NCI-H2029 (cell line): ENCODE data around the gene MYL12B.
A peak's percentile ranks its signal among the peaks of the same experiment; 100 is the strongest.
"Not testable (repeated sequence)": the region's sequence is repeated elsewhere in the genome, so short reads cannot be mapped to it uniquely, and the experiment has no call there.

ENCODE experiments used
- DNase-seq: peaks from one replicate; lab custom pipeline; 2025; lab: John Stamatoyannopoulos, UW

The MYL12B gene

DNA sequence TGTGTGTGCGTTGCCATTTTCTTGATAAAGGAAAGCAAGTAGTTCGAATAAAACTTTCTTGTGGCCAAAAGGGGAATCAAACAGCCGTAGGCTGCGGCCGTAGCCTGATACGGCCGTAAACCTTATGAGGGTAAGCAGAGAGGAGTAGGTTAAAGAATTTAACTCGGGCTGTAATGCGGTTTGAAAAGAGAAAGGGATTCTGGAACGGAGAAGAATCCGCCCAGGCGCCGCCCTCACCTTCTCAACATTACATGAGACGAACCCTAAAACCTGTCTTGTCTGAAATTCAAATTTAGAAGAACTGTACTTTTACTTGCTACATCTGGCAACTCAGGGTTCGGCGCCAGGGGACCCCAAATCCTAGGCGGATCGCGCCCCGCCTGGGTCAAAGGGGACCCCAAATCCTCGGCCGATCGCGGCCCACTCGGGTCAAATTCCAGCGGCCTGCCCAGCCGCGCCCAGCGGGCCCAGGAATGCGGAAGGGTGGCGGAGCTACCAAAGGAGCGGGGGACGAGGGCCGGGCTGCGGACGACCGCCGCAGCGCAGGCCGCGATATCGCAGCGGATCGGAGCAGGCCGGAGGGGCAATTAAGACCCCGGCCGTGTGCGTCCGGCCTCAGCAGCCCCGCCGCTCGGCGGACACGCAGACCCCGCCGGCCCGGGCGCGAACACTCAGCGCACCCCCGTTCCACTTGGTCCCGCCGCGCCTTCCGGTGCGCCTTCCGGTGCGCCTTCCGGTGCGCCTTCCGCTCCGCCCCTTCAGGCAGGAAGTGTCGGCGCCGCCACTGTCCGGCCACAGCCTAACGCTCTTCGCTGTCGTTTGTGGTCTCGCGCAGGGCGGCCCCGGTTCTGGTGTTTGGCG, at the start of gene MYL12B:
Gene MYL12B (plus strand): TSS at position 761 of the 861 bp plus-strand sequence. CDS start 10,766 bp downstream, outside the sequence.
- peak; percentile 45 for DNase-seq

DNA sequence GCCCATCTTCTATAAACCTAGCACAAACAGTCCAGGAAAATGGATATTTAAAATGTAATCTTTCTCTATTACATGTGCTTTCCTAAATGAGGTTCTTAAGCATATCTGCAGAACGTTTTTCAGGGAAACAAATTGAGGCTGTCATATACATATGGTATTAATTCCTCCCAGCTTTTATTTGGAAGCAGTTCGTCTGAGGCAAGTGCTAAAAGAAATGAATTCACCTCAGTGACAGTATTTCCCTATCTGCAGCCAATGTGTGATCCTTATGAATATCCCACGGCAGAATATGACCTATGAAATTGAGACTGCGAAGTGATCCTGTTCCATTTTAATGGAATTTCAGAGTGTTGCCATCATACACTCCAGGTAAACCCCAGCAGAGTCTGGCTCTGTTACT, 49.3 kb upstream of the MYL12B start:
- DNase-seq = no peak

DNA sequence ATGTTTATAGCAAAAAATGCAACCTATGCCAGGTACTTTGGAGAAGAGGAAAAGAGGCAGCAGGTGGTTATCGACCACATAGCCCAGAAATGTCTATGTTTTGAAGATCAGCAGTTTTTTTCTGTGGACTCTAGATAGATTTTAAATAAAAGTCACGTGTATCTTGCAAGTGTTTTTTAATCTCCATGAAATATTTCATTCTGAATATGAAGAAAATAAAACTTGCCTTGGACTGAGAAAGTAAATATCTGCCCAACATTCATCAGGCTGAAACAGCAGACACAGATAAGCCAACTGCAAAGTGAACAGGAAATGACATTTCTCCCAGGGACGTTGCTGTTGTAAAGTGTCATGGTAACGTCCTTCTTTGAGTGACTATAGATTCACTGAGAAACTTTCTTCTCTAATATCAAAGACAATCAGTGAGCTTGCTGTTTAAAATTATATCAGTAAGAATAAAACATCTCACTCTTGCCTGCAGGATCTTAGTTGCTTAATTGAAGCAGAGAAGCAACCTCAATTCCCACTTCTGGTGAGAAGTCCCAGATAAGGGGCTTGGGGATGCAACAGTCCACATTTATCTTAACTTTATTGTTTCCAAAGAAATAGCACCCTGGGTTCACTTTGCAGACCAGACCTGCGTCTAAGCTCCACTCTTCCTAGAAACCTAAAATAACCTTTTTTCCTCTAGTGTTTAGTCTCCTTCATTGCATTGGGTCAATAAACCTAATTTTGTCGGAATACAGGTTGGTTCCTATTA, 48.5 kb upstream of the MYL12B start:
- no peak for DNase-seq

DNA sequence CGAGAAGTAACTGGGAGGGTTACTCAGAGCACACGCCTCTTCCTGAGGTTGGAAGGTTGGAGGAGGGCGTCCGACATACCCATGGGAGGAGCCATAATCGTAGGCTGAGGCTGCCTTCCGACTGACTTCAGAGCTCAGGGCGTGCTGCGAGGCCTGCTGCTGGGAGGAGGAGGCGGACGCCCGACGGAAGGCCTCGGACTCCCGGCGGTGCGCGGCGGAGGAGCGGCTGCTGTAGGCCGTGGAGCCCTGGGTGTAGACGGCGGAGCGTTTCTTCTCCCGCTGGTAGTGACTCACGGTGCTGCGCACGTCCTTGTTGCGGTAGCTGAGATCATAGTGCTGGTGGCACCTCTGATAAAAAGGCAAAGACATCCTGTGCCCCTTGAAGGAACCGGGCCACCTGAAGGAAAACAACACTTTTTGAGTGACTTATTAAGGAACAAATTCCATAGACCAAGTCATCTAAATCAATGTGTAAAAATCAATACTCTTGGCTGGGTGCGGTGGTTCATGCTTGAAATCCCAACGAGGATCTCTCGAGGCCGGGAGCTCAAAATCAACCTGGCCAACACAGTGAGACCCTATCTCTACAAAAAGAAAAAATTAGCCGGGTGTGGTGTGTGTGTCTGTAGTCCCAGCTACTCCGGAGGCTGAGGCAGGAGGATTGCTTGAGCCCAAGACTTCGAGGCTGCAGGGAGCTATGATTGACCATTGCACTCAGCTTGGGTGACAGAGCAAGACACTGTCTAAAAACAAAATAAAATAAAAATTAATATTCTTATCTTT, 46.9 kb upstream of the MYL12B start:
- DNase-seq = no peak

DNA sequence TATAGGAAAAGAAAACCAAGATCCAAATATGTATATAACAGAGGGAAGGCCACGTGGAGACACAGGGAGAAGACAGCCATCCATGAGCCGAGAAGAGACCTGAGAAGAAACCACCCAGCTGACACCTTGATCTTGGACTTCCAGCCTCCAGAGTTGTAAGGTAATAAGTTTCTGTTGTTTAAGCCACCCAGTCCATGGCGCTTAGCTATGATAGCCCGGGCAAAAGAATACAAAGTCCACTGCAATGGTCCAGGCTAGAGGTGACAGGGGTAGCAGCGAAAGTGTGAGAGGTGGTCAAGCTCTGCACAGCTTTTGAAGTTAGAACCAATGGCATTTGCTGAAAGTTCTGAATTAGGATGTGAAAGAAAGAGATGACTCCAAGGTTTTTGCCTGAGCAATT, 44.9 kb upstream of the MYL12B start:
- no peak for DNase-seq

DNA sequence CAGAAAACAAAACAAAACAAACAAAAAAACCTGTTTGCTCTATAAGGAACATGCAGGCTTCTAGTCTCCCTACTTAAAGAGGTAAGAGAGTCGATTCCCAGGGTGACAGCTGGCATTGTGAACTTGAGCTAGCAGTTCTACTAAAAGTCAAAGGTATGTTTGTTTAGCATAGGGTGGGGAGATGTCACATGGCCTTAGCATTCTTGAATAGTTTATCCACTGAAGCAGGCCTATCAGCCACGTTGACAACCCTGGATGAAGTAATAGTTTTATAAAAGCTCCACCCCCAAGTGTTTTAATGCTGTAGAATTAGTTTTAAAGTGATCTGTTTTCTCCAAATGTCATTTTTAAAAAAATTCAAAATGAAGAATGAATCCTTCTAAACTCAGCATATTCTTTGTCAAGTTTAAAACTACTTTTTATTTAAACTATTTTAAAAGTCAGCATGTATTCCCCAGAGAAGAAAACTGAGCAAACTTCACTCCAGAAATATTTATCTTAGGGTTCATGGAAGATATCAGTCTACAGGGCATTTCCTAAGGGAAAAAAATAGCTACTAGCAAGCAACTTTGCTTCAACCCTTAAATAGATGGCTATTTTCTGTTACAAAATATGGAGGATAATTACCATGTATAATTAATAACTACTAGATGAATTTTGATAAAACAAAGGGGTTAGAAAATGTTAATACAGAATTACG, 43.8 kb upstream of the MYL12B start:
- no peak for DNase-seq

DNA sequence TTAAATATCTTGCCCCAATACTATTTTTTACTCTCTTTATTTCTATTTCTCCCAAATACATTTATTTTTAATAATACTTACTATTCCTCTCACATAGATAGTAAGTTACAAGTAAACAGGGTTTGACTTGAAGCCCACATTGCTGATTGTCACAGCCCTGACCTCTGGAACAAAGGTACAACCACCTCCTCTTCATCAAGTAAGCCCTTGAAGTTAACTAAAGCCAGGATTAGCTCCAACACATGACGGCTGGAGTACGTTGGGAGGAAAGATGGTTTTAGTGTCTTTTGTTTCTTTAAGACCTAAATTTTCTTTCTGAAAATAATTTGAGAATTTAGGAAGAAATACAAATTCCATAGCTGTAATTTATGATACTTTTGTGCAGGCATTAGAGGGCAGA, 43.1 kb upstream of the MYL12B start:
- no peak for DNase-seq

DNA sequence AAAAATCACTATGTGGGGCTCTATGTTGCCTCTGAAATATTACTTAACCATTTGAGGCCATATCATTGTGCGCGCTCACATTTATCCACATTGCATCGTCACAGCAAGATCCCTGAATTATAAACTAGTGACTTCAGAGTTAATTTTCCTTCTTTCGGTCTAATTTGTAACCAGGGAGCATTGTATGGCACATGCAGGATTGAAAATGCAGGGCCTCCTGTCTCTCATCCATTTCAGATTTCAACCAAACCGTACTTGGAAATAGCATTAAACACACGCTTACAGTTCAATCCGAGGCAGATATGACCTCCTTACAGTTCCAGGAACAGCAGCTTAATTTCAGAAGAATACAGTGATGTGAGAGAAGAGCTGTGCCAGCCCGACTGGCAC, 42.7 kb upstream of the MYL12B start:
- DNase-seq = no peak

DNA sequence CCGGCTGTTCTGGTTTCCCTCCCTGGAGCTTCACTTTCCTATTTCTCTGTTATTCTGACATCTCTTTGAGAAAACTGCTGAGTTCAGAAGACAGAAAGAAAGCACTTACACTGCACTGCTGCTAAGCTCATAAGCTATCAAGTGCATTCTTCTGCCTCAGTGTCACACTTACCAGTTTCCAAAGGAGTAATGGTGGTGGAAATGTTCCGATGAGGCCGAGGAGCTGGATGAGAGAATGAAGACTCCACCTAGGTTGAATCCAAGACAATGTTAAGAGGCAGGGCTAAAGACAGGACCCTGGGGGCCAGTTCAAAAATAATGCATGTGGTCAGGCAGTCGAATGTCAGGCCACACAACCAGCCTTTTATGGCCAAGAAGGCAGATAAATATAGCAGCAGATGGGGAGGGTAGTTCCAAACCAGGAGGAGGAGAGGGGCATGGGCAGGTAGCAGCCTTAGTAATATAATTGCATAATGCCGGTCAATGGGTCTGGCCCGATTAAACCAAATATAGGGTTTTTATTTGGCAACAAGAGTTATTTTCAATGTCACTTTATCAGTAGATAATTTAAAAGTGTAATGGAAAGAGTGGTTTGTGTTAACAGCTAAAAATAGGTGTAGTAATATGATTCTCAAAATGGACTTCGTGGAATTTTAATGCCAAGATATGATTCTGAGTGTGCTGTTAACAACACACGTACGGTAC, 42.1 kb upstream of the MYL12B start, which contains the start of gene MYOM1:
Gene MYOM1 (minus strand): TSS at position 338 of the 705 bp plus-strand sequence. CDS start 4,745 bp downstream, outside the sequence.
- DNase-seq = no peak

DNA sequence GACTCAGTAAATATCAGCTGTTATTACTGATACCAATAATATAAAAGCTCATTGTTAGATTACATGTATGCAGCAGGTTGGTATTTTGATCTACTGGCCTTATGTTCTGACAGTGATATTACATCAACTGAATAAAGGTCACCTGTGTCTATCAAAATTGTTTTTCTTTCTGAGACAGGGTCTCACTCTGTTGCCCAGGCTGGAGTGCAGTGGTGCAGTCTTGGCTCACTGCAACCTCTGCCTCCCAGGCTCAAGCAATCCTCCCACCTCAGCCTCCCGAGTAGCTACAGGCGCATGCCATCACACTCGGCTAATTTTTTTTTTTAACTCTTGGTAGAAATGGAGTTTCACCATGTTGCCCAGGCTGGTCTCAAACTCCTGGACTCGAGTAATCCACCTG, 41.1 kb upstream of the MYL12B start:
- DNase-seq = not testable (repeated sequence)

DNA sequence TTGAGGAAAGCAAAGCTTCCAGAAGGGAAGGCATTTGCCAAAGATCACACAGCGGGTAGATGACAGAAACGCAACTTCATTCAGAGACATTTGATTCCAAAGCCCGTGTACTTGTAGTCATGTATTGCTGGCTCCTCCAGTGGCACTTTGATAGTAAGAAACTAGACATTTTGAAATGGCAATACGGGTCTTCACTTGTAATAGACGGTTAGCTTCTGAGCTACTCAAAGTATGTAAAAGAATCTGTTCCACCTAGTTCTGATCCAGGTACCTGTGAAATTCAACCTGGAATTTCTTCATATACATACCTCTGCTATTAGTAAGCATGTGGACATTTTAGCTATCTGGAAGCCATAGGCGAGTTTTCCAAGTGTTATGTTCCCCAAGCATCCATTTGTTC, 40.4 kb upstream of the MYL12B start:
- no peak for DNase-seq

DNA sequence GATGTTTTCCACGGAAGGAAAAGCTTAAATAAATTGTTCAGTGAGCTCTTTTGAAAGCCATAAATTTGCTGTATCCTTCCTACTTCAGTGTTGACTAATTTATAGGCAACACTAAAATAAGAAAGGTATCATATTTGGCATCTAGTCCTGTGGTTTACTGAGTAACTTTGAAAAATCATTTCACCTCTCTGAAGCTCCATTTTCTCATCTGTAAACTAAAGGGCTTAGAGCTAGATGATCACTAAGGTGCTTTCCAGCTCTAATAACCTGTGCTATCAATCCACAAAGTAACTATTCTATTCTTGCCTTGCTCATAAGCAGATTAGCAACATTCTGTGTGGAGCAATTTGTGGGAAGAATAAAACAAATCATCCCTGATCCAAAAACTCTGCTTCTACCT, 38.6 kb upstream of the MYL12B start:
- DNase-seq = no peak

DNA sequence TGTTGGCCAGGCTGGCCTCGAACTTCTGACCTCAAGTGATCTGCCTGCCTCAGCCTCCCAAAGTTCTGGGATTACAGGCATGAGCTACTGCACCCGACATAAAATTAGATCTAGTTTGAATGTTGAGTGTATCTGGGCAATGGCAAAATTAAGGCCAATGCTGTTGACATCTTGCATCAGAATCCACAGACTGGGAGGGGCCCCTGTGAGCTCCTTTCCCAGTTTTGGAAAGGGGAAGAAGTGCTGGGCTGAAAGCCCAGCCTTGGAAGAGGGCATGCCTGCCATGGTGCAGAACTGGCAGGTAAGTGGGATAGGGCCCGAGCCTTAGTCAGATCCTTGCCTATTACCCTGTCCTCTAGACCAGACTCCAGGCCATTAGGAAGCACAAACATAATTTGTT, 37.7 kb upstream of the MYL12B start:
- DNase-seq = no peak

DNA sequence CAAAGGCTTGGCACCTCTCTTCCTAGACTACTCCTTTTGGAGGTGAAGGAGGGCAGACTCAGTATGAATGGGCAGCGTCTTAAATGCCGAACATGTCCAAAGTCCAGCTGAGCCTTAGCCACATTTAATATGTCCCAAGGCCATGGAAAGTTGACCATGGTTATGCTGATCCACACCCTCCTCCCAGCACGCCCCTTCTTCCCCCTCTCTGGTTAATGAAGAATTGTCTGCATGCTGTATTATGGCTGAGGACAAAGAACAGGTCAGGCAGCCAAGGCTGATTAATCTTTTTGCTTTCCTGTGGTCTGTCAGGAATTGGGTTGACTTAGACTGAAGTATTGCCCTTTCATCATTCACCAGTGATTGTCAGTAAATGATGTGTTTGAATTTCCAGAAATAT, 36.3 kb upstream of the MYL12B start:
- no peak for DNase-seq

DNA sequence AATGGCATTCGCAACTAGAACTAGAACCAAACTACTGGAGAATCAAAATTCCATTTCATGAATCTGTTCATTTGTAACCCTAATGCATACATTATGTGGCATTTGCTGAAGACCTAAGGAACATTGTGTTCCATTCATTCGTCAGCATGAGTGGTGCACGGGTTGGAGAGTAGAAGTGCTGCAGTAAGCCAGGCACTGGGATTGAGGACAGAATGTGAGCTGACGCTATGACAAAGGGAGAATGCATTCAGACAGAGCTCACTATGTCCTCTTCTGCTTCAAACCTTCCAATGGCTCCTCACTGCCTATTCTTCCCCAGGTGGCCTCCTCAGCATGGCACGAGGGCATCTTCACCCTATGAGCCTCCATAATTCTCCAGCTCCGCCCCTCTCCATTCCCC, 35.9 kb upstream of the MYL12B start:
- DNase-seq = no peak

DNA sequence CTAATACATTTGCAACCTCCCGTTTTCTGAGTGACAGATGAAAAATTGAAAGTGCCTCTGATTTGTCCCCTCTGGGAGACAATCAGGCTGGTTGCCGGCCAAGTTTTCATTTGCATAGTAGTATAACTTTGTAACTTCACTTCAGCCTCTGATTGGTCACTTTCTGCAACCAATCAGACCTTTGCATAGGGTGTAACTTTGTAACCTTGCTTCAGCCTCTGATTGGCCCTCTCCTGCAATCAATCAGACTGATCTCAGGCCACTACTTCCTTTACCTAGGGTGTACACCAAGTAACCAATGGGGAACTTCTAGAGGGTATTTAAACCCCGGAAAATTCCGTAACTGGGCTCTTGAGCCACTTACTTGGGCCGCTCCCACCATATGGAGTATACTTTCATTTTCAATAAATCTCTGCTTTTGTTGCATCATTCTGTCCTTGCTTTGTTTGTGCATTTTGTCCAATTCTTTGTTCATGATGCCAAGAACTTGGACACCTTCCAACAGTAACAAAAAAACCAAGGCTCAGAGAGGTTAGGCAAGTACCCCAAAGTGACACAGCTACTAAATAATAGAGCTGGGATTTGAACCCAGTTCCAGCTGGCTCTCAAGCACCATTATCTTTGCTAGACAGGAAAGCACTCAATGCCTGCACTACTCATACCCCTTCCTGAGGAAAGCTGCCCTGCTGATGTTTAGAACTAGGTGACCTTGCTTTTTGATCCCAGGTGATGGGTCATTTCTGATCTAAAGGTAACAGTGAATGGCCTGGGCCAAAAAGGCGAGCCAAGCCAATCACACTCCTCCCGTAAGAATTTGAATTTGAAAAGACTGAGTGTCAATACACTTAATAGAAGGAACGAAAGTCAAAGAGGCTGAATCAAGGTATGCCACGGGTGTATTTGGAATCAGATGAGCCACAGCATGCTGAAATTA, 31.3 kb upstream of the MYL12B start:
- DNase-seq = no peak

DNA sequence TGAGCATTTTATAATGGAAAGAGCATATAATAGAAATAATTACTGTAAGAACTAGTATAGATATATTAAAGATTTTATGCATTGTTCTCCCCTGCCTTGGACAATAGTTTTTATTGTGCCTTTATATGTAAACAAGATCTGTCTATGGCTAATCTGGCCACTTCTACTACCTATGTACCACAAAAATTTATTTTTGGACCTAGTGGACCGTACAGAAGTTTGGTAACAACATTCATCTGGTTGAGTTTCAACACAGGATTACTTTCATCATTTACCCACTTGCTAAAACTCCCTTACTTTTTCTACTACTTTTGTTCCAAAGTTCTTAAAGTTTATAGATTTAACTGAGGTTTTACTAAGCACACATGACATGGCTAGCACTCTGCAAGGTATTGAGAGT, 28.9 kb upstream of the MYL12B start:
- DNase-seq = no peak

DNA sequence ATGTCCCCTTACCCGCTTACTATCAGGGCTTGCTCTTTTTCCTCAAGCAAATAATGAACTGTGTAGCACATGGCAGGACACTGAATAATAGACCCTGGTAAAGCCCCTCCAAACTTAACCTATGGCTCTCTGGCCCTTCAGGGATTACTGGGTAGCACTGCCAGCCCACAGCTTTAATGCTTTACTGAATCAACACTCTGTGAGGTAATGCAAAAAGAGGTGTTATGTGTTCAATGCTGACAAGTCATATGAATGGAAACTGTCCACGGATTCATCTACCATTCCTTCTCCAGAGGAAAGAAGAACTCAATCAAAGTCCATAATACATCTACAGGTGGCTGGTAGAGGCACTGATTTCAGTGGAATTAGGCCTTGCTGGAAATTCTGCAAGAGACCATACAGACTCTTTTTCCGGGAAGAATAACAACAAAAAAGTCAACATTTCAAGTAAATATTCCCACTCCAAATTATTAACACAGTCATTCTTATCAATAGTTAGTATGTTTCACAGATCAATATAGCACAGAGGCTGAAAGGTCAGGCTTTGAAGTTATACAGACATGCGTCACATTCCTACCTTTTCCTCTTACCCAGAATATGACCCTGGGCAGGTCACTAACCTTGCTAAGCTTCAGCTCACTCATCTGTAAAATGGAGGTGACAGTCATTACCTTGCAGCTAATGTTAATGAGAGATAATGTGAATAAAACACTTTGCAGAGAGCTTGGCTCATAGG, 28.3 kb upstream of the MYL12B start:
- no peak for DNase-seq

DNA sequence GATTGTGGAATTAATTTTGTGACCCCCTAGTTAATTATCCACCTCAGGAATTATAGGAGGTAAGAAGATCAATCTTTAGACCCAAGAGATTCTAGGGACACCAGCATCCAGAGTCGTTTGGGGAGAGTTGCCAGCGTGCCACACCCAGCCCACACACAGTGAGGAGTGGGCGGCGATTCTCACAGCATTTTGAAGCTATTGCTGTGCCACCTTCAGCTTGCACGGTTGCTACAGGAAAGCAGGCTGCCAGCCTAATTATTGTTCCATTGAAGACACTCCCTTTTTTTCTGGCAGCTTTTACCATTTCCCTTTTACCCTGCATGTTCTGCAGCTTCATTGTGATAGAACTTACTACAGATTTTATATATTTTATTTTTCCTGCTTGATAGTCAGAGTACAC, 27.5 kb upstream of the MYL12B start:
- DNase-seq = no peak
